Kidney (tissue), 14 donors: ENCODE measurements around the gene MEIKIN. TPM values are rescaled to one million over a fixed set of nuclear protein-coding genes. Genes with fewer than 3 reads are reported as not detected.

Experiments used
- DNase-seq, 5 donors: peaks; one replicate each; pipeline ENCODE4 v3.0.0-alpha.2; 2013 to 2020
- FAIRE-seq: peaks from 2 replicates; lab custom pipeline; 2012; peaks lifted over from hg19 to GRCh38; lab: Jason Lieb, UNC
- H3K27ac ChIP-seq, 2 donors: one replicate each; pipeline ENCODE4 v1.7.0; 2013; ENCODE audit warnings: low read depth in 2 of 2, low read length in 2 of 2, inconsistent platforms in 1 of 2
- H3K27me3 ChIP-seq: one replicate; pipeline ENCODE4 v1.7.1; 2013; ENCODE audit warnings: low read length, inconsistent platforms; ENCODE audit not compliant: control insufficient read depth, insufficient read depth
- H3K36me3 ChIP-seq, 3 donors: one replicate each; pipeline versions ENCODE4 v1.7.0 to v1.7.1; 2013; ENCODE audit warnings: low read length in 3 of 3, control low read depth in 1 of 3, inconsistent platforms in 1 of 3; ENCODE audit not compliant: insufficient read depth in 3 of 3, control insufficient read depth in 2 of 3
- H3K4me1 ChIP-seq, 3 donors: one replicate each; pipeline versions ENCODE4 v1.7.0 to v1.7.1; 2013; ENCODE audit warnings: low read length in 3 of 3, inconsistent platforms in 1 of 3, low read depth in 1 of 3; ENCODE audit not compliant: control insufficient read depth in 2 of 3, insufficient read depth in 2 of 3
- H3K4me3 ChIP-seq, 3 donors: one replicate each; pipeline versions ENCODE4 v1.7.0 to v1.8.1; 2013; ENCODE audit warnings: low read length in 3 of 3, control low read depth in 1 of 3, inconsistent platforms in 1 of 3
- H3K9ac ChIP-seq, 3 donors: one replicate each; pipeline versions ENCODE4 v1.7.0 to v1.7.1; 2013; ENCODE audit warnings: low read length in 3 of 3, control low read depth in 1 of 3, inconsistent platforms in 1 of 3
- H3K9me3 ChIP-seq, 3 donors: one replicate each; pipeline versions ENCODE4 v1.7.0 to v1.7.1; 2013; ENCODE audit warnings: low read length in 3 of 3, control low read depth in 1 of 3, inconsistent platforms in 1 of 3; ENCODE audit not compliant: control insufficient read depth in 2 of 3, insufficient read depth in 1 of 3
- intact Hi-C: fragments of 100-400 bp; cut with DNase I; formaldehyde crosslinking; loops from one replicate; pipeline ENCODE4 v1.11.1; 2022
- polyA plus RNA-seq: library from polyadenylated mRNA; stranded (reverse); fragments of 350-450 nt; fragmentation: Illumina TruSeq; extraction: RNeasy Lipid Tissue Mini Kit (QIAGEN cat#74804); gene quantifications from one replicate; pipeline ENCODE4 v1.2.3, GENCODE V29; 2014; ENCODE audit warnings: low read depth, low replicate concordance; ENCODE audit not compliant: insufficient read depth
- total RNA-seq: library from RNA; stranded (reverse); fragmentation: NEBNext Ultra II Directional; extraction: Animal tissue kit (Norgen Biotek cat#: 25700); gene quantifications from one replicate; pipeline ENCODE4 v1.2.1, GENCODE V29; 2021
- TF ChIP-seq, protein P1 (sequence below): IDR thresholded peaks from 3 replicates; pipeline ENCODE4 v1.5.1; 2012; ENCODE audit warnings: mild to moderate bottlenecking, moderate library complexity, borderline replicate concordance; ENCODE audit not compliant: insufficient read depth; ENCODE audit errors: extremely low read depth
- donor health status: control.
- donor health status: control.
- donor health status: control.
- donor health status: control.
- donor health status: control.
- donor health status: DM: yes; HTN: yes; CAD: no.
- donor health status: Normal renal cell carcinoma (clear cell type).

MEIKIN gene
- total and polyA plus RNA-seq, 2 donors from 2014 or later = 0.63 TPM; not detected in 1

DNA sequence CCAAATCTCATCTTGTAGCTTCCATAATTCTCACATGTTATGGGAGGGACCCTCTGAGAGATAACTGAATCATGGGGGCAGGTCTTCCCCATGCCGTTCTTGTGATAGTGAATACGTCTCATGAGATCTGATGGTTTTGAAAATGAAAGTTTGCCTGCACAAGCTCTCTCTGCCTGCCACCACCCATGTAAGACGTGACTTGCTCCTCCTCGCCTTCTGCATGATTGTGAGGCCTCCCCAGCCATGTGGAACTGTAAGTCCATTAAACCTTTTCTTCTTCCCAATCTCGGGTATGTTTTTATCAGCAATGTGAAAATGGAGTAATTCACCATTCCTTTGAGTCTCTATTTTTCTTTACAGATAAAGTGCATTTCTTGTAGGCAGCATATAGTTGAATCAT, 81.8 kb downstream of the MEIKIN start:
- Histone ChIP-seq H3K4me1 (no peaks in the 10 kb centered on the region), H3K9me3 (peaks cover 0 to 26% (median 9%) of the 10 kb centered on the region in 3 donors), H3K9ac (no peak overlapping the region), H3K4me3 (no peak overlapping the region), H3K36me3 (no peaks in the 10 kb centered on the region), H3K27ac (no peak overlapping the region), H3K27me3 (no peaks in the 10 kb centered on the region)
- TF ChIP-seq, protein P1, sequence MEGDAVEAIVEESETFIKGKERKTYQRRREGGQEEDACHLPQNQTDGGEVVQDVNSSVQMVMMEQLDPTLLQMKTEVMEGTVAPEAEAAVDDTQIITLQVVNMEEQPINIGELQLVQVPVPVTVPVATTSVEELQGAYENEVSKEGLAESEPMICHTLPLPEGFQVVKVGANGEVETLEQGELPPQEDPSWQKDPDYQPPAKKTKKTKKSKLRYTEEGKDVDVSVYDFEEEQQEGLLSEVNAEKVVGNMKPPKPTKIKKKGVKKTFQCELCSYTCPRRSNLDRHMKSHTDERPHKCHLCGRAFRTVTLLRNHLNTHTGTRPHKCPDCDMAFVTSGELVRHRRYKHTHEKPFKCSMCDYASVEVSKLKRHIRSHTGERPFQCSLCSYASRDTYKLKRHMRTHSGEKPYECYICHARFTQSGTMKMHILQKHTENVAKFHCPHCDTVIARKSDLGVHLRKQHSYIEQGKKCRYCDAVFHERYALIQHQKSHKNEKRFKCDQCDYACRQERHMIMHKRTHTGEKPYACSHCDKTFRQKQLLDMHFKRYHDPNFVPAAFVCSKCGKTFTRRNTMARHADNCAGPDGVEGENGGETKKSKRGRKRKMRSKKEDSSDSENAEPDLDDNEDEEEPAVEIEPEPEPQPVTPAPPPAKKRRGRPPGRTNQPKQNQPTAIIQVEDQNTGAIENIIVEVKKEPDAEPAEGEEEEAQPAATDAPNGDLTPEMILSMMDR = no peak
- FAIRE-seq (no peak), DNase-seq (no peak)
- intact Hi-C loops = no loop called here

DNA sequence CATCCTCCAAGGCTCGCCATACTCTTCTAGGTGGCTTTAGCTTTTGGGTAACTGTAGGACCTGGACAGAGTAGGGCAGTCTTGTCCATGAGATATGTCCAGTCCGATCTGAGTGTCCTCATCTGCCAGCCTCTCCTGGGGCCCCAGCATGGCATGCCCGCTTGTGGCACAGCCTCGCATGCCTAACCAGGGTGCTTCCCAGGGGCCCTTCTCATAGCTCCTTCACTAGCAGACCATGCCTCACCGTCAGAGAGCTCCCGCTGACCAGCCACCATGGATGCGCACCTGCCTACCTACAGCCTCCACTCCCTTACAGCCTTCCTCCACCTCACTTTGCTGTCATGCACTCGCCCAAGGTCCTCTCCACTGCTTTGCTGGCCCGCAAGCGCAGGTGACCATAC, 88.1 kb downstream of the MEIKIN start:
- no peak overlapping the region for H3K4me3 ChIP-seq
- H3K4me1 ChIP-seq = no peaks in the 10 kb centered on the region
- H3K27ac ChIP-seq = no peak overlapping the region
- no peak for FAIRE-seq
- TF ChIP-seq, protein P1 = no peak
- no peak for DNase-seq
- H3K9ac ChIP-seq = no peak overlapping the region
- intact Hi-C loops = no loop called here
- no peaks in the 10 kb centered on the region for H3K27me3 ChIP-seq
- no peaks in the 10 kb centered on the region for H3K36me3 ChIP-seq
- no peaks in the 10 kb centered on the region for H3K9me3 ChIP-seq

DNA sequence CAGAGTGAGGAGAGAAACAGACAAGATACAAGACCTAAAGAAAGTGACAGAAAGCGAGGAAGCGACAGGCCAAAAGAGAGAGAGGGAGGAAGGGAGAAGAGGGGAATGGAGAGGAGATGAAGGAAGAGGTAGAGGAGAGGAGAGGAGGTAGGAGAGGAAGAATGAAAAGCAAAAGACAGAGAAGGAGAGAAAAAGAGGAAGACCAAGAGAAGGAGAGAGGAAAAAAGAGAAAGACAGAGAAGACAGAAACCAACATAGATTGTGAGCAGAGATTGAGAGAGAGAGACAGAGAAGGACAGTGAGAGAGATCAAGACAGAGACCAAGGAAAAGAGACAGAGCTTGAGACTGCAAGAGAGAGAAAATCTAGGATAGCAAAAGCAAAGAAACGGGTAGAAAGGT, 90.0 kb downstream of the MEIKIN start:
- no peaks in the 10 kb centered on the region for H3K27me3 ChIP-seq
- no peak overlapping the region for H3K9ac ChIP-seq
- no peak for FAIRE-seq
- H3K9me3 ChIP-seq = no peaks in the 10 kb centered on the region
- no peaks in the 10 kb centered on the region for H3K36me3 ChIP-seq
- intact Hi-C loops = no loop called here
- H3K4me1 ChIP-seq = no peaks in the 10 kb centered on the region
- no peak for DNase-seq
- H3K4me3 ChIP-seq = no peak overlapping the region
- TF ChIP-seq, protein P1 = no peak
- H3K27ac ChIP-seq = no peak overlapping the region

DNA sequence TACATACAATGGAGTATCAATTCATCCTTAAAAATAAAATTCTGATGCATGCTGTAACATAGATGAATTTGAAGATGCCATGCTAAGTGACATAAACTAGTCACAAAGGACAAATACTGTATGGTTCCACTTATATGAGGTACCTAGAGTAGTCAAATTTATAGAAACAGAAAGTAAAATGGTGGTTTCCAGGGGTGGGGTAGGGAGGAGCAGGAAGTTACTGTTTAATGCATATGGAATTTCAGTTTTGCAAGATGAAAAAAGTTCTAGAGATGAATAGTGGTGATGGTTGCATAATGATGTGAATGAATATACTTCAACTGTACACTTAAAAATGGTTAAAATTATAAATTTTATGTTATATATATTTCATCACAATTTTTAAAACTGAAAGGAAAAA, 91.3 kb downstream of the MEIKIN start:
- Histone ChIP-seq H3K4me3 (no peak overlapping the region), H3K27me3 (no peaks in the 10 kb centered on the region), H3K4me1 (no peaks in the 10 kb centered on the region), H3K9ac (no peak overlapping the region), H3K9me3 (peaks cover 0 to 2% (median 0%) of the 10 kb centered on the region in 3 donors), H3K36me3 (no peaks in the 10 kb centered on the region), H3K27ac (no peak overlapping the region)
- DNase-seq = no peak
- intact Hi-C loops = no loop called here
- TF ChIP-seq, protein P1 = no peak
- no peak for FAIRE-seq
